ENCODE results near the gene PEX26. TPM values are rescaled to one million over a fixed set of nuclear protein-coding genes. Genes with fewer than 3 reads are reported as not detected.

PEX26 gene
- total and polyA plus RNA-seq, 2 experiments from 2014 or later: 4.0 to 48.9 TPM

GRCh38 chr22:18035751-18036150 lies 42.0 kb upstream of the PEX26 start:
- ATAC-seq: peak; percentile 83
- Histone ChIP-seq H3K4me3 (no peak overlapping the region), H3K27ac (ENCODE audit: low read depth) (no peak overlapping the region), H3K4me1 (ENCODE audit: insufficient read depth) (no peaks in the 10 kb centered on the region), H3K79me2 (replicated peaks; ENCODE audit: insufficient read depth) (no peaks in the 10 kb centered on the region), H3K9me2 (ENCODE audit: insufficient read depth) (no peaks in the 10 kb centered on the region), H4K20me1 (replicated peaks; ENCODE audit: insufficient read depth) (no peaks in the 10 kb centered on the region), H3K27me3 (ENCODE audit: insufficient read depth) (no peaks in the 10 kb centered on the region), H3F3A (replicated peaks; ENCODE audit: low read depth) (no peaks in the 10 kb centered on the region), H3K4me2 (no peak overlapping the region), H2AFZ (peak overlapping the region; percentile 56; the same call in 1 of the 2 replicates), H3K36me3 (ENCODE audit: insufficient read depth) (no peaks in the 10 kb centered on the region)
- H3K9me3 Mint-ChIP-seq: peaks cover 8% of the 10 kb centered on the region
- peak; percentile 26 for DNase-seq (ENCODE audit: low spot score)
- H3K27ac Mint-ChIP-seq: no peak overlapping the region
- peaks cover 7% of the 10 kb centered on the region for H3K27me3 Mint-ChIP-seq (ENCODE audit: insufficient read depth, low read depth, poor library complexity)
- H3K4me1 Mint-ChIP-seq: peaks cover 7% of the 10 kb centered on the region
- H3K4me3 Mint-ChIP-seq: no peak overlapping the region
- H3K36me3 Mint-ChIP-seq (ENCODE audit: low read depth): no peaks in the 10 kb centered on the region
- TF ChIP-seq ZNF114 (CRISPR knock-in tag; IDR thresholded peaks at IDR 0.05) (no peak), POLR2AphosphoS5 (IDR thresholded peaks at IDR 0.05; ENCODE audit: low read depth) (no peak), CREB1 (CRISPR knock-in tag; IDR thresholded peaks at IDR 0.05; ENCODE audit: low read depth) (no peak), ETS1 (IDR thresholded peaks at IDR 0.05) (no peak), CTCF (conservative IDR thresholded peaks at IDR 0.05; ENCODE audit: low read depth in 2 of 2) (no peak), JUNB (IDR thresholded peaks at IDR 0.05; ENCODE audit: unreplicated experiment) (no peak), ZNF331 (CRISPR knock-in tag; IDR thresholded peaks at IDR 0.05; ENCODE audit: low read depth) (no peak), REST (IDR thresholded peaks at IDR 0.05; ENCODE audit: unreplicated experiment) (no peak), ZNF462 (CRISPR knock-in tag; IDR thresholded peaks at IDR 0.05) (no peak), EZH2 (IDR thresholded peaks at IDR 0.05; ENCODE audit: low read depth, unreplicated experiment) (no peak), STAT1 (IDR thresholded peaks at IDR 0.05; ENCODE audit: unreplicated experiment) (no peak), NANOG (IDR thresholded peaks at IDR 0.05; ENCODE audit: borderline replicate concordance) (no peak), EZH2phosphoT487 (IDR thresholded peaks at IDR 0.05; ENCODE audit: unreplicated experiment) (no peak)

All from GM23338 (cell line).